ENCODE data around the gene MARCHF10.

MARCHF10 gene

GRCh38 chr17:62658136-62658920, 149.8 kb downstream of the MARCHF10 start:
- no peak for DNase-seq (ENCODE audit: low spot score)

- DNase-seq (ENCODE audit: low spot score), result no peak
Measured at GRCh38 chr17:62657690-62658089, 150.4 kb downstream of the MARCHF10 start.

- no peak for DNase-seq (ENCODE audit: low spot score)
Measured at GRCh38 chr17:62657145-62657665, 150.9 kb downstream of the MARCHF10 start.

DNA sequence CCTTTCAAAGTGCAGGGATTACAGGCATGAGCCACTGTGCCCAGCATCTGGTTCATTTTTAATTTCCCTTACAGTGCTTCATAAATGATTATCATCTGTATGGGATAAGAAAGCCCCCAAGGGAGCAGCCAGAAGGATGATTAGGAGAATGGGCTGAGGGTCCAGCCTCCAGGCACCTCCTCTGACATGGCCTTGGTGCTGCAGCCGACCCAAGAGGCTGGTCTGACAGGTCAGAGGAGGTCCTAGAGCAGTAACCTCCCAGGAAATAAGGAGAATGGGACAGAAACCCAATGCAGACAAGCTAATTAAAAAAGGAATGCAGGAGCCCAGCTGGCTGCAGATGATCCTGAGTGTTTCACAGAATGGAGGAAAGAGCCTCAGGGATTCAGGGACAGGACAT, 151.7 kb downstream of the MARCHF10 start:
- no peak for DNase-seq (ENCODE audit: low spot score)

- DNase-seq (ENCODE audit: low spot score), result no peak
Measured at GRCh38 chr17:62655656-62656055, 152.5 kb downstream of the MARCHF10 start.

GRCh38 chr17:62653826-62654761, 154.0 kb downstream of the MARCHF10 start:
- DNase-seq (ENCODE audit: low spot score), result no peak

GRCh38 chr17:62653002-62653825, 154.9 kb downstream of the MARCHF10 start:
- DNase-seq (ENCODE audit: low spot score), result peak; percentile 65

DNA sequence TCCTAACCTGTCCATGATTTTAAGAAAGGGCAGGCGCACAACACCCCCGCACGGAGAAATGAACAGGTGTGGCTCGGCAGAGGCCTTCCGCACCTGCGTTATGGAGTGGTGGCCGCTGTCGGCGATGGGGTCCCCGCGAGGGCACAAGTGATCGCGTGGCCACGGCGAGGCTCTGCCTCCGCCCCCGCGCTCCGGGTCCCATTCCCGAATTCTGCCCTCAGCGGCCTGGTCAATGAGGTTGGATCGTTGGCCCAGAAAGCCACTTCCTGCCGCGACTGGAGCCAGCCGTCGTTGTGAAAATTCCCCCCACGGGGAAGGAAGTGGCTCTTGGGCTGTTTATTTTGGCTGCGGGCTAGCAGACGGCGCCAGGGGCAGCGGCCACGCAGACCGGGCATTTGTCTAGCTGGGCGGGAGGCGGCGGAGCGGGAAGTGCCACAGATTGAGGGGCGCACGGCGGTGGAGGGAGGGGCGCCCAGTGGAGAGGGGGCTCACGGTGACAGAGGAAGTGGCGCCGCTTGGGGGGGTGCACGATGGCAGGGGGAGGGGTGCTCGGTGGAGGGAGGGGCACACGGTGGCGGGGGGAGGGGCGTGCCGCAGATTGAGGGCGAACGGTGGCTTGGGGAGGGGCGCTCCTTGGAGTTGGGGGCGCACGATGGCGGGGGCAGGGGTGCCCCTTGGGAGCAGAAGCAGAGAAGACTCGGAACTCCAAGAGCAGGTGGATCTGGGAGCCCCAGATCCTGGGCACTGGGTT, 155.7 kb downstream of the MARCHF10 start:
- peak; percentile 87 for DNase-seq (ENCODE audit: low spot score)

All from kidney tubule cell (primary cell).